HepG2 (cell line): ENCODE measurements around the gene DMXL1. TPM values are rescaled to one million over a fixed set of nuclear protein-coding genes. Genes with fewer than 3 reads are reported as not detected.
A peak's percentile ranks its signal among the peaks of the same experiment; 100 is the strongest.

ENCODE experiments used
- CCAR2 ChIP-seq: fragments of 200-400 bp; formaldehyde crosslinking; optimal IDR thresholded peaks from 2 replicates; pipeline ENCODE3; 2018; ENCODE audit warnings: low read depth, mild to moderate bottlenecking, low read length, moderate library complexity
- EHMT2 ChIP-seq: fragments of 200-600 bp; sonication (generic); IDR thresholded peaks from 2 replicates; pipeline ENCODE4 v1.7.0; 2017; ENCODE audit warnings: antibody characterized with exemption, low read depth, low read length, borderline replicate concordance
- NONO ChIP-seq, 2 experiments: fragments of 450-650 bp in 1 of 2; sonication (generic) in 1 of 2; formaldehyde crosslinking in 1 of 2; IDR thresholded peaks in 1 of 2; conservative IDR thresholded peaks in 1 of 2; 2 replicates each; pipeline versions ENCODE4 v1.6.1 to v1.8.0; 2017 to 2022; ENCODE audit warnings: mild to moderate bottlenecking in 1 of 2, missing genetic modification reagents in 1 of 2, moderate library complexity in 1 of 2
- ONECUT2 ChIP-seq: sonication (generic); formaldehyde crosslinking; IDR thresholded peaks from 2 replicates; pipeline ENCODE4 v1.4.0; 2020; ENCODE audit warnings: missing genetic modification reagents
- TBP ChIP-seq: sonication (generic); formaldehyde crosslinking; IDR thresholded peaks from 2 replicates; pipeline ENCODE4 v1.5.0; 2020; ENCODE audit warnings: missing genetic modification reagents
- ZNF205 ChIP-seq: IDR thresholded peaks from 2 replicates; pipeline ENCODE4 v1.6.1; 2018; ENCODE audit warnings: missing biosample characterization, missing genetic modification reagents
- ZNF546 ChIP-seq: sonication (generic); formaldehyde crosslinking; conservative IDR thresholded peaks from 2 replicates; pipeline ENCODE4 v1.8.1; 2023; ENCODE audit warnings: mild to moderate bottlenecking, missing genetic modification reagents
- ZNF670 ChIP-seq: sonication (generic); formaldehyde crosslinking; IDR thresholded peaks from 2 replicates; pipeline ENCODE4 v1.8.0; 2022; ENCODE audit warnings: mild to moderate bottlenecking, missing genetic modification reagents, borderline replicate concordance
- polyA plus RNA-seq, 8 experiments: library from polyadenylated mRNA; depleted of rRNA in 3 of 8; stranded (reverse) in 7 of 8; unstranded in 1 of 8; fragments of >200 nt; fragmentation: Illumina TruSeq in 4 of 8; extraction: Trizol in 4 of 8; gene quantifications; 2 replicates each; pipeline versions ENCODE4 v1.2.1 to v1.2.3, GENCODE V29; 2011 to 2016; ENCODE audit warnings: low read depth in 4 of 8, missing spikeins in 1 of 8, mixed read lengths in 1 of 8; ENCODE audit not compliant: insufficient read depth in 1 of 8
- total RNA-seq, 5 experiments: library from RNA; depleted of rRNA; stranded (reverse); fragments of >200 nt; fragmentation: Illumina TruSeq; extraction: Trizol; gene quantifications; 2 replicates each; pipeline ENCODE4 v1.2.3, GENCODE V29; 2016; ENCODE audit warnings: low read depth in 1 of 5
- TF ChIP-seq, protein P1 (sequence below): sonication (generic); formaldehyde crosslinking; IDR thresholded peaks from 2 replicates; pipeline ENCODE4 v1.5.1; 2020; ENCODE audit warnings: missing genetic modification reagents, mild to moderate bottlenecking, borderline replicate concordance
- TF ChIP-seq, protein P2 (sequence below): sonication (generic); formaldehyde crosslinking; IDR thresholded peaks from 2 replicates; pipeline ENCODE4 v1.5.0; 2020; ENCODE audit warnings: mild to moderate bottlenecking, missing genetic modification reagents
- TF ChIP-seq, protein P3 (sequence below): sonication (generic); formaldehyde crosslinking; conservative IDR thresholded peaks from 2 replicates; pipeline ENCODE4 v1.4.0; 2020; ENCODE audit warnings: mild to moderate bottlenecking, missing genetic modification reagents, moderate library complexity
- TF ChIP-seq, protein P4 (sequence below): sonication (generic); formaldehyde crosslinking; IDR thresholded peaks from 2 replicates; pipeline ENCODE4 v1.4.0; 2020; ENCODE audit warnings: missing genetic modification reagents

Gene DMXL1
- total and polyA plus RNA-seq, 2 of the 13 experiments (the other 11 are each of a cell fraction or from before 2014, with no cell fraction given) = 6.9 to 18.6 TPM

DNA sequence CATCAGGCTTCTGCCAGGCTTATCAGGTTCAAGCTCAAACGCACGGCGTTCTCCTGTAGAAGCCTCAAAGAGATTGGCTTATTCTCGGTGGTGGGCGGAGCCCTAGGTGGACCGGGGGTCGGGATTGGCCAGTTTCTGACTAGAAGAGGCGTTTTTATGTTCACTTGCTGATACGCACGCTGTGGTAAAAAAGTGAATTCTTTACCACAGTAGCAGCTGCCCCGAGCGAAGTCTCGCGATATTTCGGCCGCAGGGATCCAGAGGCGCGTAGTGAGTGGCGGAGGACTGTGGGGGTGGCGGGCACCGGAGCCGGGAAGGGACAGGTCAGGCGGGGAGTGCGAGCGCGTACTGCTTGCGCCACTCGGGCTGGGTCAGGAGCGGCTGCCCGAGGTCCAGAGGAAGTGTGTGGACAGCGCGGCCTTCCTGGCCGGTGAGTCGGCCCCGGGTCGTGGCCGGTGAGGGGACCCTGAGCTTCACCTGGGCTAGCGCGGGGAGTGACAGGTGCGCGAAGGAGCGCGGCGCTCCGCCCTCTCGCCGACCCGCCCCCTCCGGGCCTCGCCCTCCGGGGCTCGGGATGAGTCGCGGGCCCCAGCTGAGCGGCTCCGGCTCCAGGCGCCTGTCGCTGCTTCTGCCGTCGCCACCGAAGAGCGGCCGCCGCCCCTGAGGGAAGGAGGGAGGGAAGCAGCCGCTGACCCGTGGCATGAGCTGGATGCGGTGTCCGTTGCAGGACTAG lies at the start of gene DMXL1 (continued):
- TF ChIP-seq, protein P1, sequence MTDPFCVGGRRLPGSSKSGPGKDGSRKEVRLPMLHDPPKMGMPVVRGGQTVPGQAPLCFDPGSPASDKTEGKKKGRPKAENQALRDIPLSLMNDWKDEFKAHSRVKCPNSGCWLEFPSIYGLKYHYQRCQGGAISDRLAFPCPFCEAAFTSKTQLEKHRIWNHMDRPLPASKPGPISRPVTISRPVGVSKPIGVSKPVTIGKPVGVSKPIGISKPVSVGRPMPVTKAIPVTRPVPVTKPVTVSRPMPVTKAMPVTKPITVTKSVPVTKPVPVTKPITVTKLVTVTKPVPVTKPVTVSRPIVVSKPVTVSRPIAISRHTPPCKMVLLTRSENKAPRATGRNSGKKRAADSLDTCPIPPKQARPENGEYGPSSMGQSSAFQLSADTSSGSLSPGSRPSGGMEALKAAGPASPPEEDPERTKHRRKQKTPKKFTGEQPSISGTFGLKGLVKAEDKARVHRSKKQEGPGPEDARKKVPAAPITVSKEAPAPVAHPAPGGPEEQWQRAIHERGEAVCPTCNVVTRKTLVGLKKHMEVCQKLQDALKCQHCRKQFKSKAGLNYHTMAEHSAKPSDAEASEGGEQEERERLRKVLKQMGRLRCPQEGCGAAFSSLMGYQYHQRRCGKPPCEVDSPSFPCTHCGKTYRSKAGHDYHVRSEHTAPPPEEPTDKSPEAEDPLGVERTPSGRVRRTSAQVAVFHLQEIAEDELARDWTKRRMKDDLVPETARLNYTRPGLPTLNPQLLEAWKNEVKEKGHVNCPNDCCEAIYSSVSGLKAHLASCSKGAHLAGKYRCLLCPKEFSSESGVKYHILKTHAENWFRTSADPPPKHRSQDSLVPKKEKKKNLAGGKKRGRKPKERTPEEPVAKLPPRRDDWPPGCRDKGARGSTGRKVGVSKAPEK (CRISPR knock-in tag) = no peak
- TF ChIP-seq, protein P2, sequence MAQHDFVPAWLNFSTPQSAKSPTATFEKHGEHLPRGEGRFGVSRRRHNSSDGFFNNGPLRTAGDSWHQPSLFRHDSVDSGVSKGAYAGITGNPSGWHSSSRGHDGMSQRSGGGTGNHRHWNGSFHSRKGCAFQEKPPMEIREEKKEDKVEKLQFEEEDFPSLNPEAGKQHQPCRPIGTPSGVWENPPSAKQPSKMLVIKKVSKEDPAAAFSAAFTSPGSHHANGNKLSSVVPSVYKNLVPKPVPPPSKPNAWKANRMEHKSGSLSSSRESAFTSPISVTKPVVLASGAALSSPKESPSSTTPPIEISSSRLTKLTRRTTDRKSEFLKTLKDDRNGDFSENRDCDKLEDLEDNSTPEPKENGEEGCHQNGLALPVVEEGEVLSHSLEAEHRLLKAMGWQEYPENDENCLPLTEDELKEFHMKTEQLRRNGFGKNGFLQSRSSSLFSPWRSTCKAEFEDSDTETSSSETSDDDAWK (CRISPR knock-in tag) = no peak
- TF ChIP-seq ZNF546 (CRISPR knock-in tag) (peak; percentile 80; the same call in 1 of the 2 replicates), EHMT2 (no peak), NONO (IDR thresholded peaks at IDR 0.05) (no peak), NONO (CRISPR knock-in tag; conservative IDR thresholded peaks at IDR 0.05) (0 out of 2 replicates have a peak, but pooled peaks have one; percentile 48), CCAR2 (no peak), TBP (CRISPR knock-in tag) (no peak), ZNF205 (CRISPR knock-in tag) (no peak; the same call in 1 of the 2 replicates), ZNF670 (peak; percentile 55; the same call in 1 of the 2 replicates), ONECUT2 (CRISPR knock-in tag) (0 out of 2 replicates have a peak, but pooled peaks have one; percentile 11)
- TF ChIP-seq, protein P3, sequence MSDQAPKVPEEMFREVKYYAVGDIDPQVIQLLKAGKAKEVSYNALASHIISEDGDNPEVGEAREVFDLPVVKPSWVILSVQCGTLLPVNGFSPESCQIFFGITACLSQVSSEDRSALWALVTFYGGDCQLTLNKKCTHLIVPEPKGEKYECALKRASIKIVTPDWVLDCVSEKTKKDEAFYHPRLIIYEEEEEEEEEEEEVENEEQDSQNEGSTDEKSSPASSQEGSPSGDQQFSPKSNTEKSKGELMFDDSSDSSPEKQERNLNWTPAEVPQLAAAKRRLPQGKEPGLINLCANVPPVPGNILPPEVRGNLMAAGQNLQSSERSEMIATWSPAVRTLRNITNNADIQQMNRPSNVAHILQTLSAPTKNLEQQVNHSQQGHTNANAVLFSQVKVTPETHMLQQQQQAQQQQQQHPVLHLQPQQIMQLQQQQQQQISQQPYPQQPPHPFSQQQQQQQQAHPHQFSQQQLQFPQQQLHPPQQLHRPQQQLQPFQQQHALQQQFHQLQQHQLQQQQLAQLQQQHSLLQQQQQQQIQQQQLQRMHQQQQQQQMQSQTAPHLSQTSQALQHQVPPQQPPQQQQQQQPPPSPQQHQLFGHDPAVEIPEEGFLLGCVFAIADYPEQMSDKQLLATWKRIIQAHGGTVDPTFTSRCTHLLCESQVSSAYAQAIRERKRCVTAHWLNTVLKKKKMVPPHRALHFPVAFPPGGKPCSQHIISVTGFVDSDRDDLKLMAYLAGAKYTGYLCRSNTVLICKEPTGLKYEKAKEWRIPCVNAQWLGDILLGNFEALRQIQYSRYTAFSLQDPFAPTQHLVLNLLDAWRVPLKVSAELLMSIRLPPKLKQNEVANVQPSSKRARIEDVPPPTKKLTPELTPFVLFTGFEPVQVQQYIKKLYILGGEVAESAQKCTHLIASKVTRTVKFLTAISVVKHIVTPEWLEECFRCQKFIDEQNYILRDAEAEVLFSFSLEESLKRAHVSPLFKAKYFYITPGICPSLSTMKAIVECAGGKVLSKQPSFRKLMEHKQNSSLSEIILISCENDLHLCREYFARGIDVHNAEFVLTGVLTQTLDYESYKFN (CRISPR knock-in tag) = peak; percentile 64
- TF ChIP-seq, protein P4, sequence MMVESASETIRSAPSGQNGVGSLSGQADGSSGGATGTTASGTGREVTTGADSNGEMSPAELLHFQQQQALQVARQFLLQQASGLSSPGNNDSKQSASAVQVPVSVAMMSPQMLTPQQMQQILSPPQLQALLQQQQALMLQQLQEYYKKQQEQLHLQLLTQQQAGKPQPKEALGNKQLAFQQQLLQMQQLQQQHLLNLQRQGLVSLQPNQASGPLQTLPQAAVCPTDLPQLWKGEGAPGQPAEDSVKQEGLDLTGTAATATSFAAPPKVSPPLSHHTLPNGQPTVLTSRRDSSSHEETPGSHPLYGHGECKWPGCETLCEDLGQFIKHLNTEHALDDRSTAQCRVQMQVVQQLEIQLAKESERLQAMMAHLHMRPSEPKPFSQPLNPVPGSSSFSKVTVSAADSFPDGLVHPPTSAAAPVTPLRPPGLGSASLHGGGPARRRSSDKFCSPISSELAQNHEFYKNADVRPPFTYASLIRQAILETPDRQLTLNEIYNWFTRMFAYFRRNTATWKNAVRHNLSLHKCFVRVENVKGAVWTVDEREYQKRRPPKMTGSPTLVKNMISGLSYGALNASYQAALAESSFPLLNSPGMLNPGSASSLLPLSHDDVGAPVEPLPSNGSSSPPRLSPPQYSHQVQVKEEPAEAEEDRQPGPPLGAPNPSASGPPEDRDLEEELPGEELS (CRISPR knock-in tag) = 0 out of 2 replicates have a peak, but pooled peaks have one; percentile 20
